ENCODE results near the gene SH3PXD2A. TPM values are rescaled to one million over a fixed set of nuclear protein-coding genes. Genes with fewer than 3 reads are reported as not detected.

Gene SH3PXD2A
- total and polyA plus RNA-seq, 12 donors = 6.9 to 44.9 (median 34.4) TPM

- Histone ChIP-seq H3K27ac (no peak overlapping the region), H3K4me1 (peaks cover 0 to 24% (median 0%) of the 10 kb centered on the region in 9 donors), H3K36me3 (no peaks in the 10 kb centered on the region), H3K4me3 (no peak overlapping the region), H3K27me3 (no peaks in the 10 kb centered on the region), H3K9me3 (no peaks in the 10 kb centered on the region)
- TF ChIP-seq CTCF (IDR thresholded peaks at IDR 0.05) = no peak
- ATAC-seq (peak in 1 of 8 donors; percentile 15), DNase-seq (no peak)
- intact Hi-C loops (cut with DNase I) = no loop called here
- whole genome bisulfite sequencing, 2 donors = 69 to 72% methylated on average over 13 of the region's 13 CpGs
These were observed 151.1 kb downstream of the SH3PXD2A start for GRCh38 chr10:103703941-103704919.

GRCh38 chr10:103701380-103702222 is 153.8 kb downstream of the SH3PXD2A start:
- H3K27me3 ChIP-seq = no peaks in the 10 kb centered on the region
- no peaks in the 10 kb centered on the region for H3K9me3 ChIP-seq
- H3K36me3 ChIP-seq = no peaks in the 10 kb centered on the region
- DNase-seq = no peak
- no peak overlapping the region for H3K4me3 ChIP-seq
- intact Hi-C loops (cut with DNase I) = no loop called here
- no peak for TF ChIP-seq CTCF (IDR thresholded peaks at IDR 0.05)
- no peak overlapping the region for H3K27ac ChIP-seq
- no peak for ATAC-seq
- H3K4me1 ChIP-seq = peaks cover 0 to 24% (median 9%) of the 10 kb centered on the region in 9 donors
- 50 to 60% methylated on average over 1 of the region's 1 CpG for WGBS, 2 donors

- intact Hi-C loops (cut with DNase I) = no loop called here
- no peak overlapping the region for H3K27ac ChIP-seq
- no peaks in the 10 kb centered on the region for H3K9me3 ChIP-seq
- ATAC-seq (no peak), DNase-seq (no peak)
- H3K4me1 ChIP-seq = peaks cover 7 to 36% (median 17%) of the 10 kb centered on the region in 9 donors
- H3K4me3 ChIP-seq = no peak overlapping the region
- no peaks in the 10 kb centered on the region for H3K27me3 ChIP-seq
- no peaks in the 10 kb centered on the region for H3K36me3 ChIP-seq
- TF ChIP-seq CTCF (IDR thresholded peaks at IDR 0.05) = no peak
These were observed 155.0 kb downstream of the SH3PXD2A start for GRCh38 chr10:103700436-103700715.

- intact Hi-C loops (cut with DNase I) = no loop called here
- H3K27ac ChIP-seq = no peak overlapping the region
These were observed 155.6 kb downstream of the SH3PXD2A start for GRCh38 chr10:103699611-103700435.

More at GRCh38 chr10:103699611-103700435, 155.6 kb downstream of the SH3PXD2A start:
- Histone ChIP-seq H3K4me1 (peaks cover 9 to 38% (median 17%) of the 10 kb centered on the region in 9 donors), H3K9me3 (no peaks in the 10 kb centered on the region), H3K4me3 (no peak overlapping the region), H3K36me3 (no peaks in the 10 kb centered on the region), H3K27me3 (peaks cover 0 to under 1% (median 0%) of the 10 kb centered on the region in 7 donors)
- 83 to 84% methylated on average over 10 of the region's 10 CpGs for WGBS, 2 donors
- ATAC-seq (no peak), DNase-seq (no peak)
- TF ChIP-seq CTCF (IDR thresholded peaks at IDR 0.05) = no peak

Measured in heart right ventricle (tissue), 16 donors.